ENCODE data around the gene DLGAP1.
A peak's percentile ranks its signal among the peaks of the same experiment; 100 is the strongest.
"Not testable (repeated sequence)": the region's sequence is repeated elsewhere in the genome, so short reads cannot be mapped to it uniquely, and the experiment has no call there.

Gene DLGAP1

DNA sequence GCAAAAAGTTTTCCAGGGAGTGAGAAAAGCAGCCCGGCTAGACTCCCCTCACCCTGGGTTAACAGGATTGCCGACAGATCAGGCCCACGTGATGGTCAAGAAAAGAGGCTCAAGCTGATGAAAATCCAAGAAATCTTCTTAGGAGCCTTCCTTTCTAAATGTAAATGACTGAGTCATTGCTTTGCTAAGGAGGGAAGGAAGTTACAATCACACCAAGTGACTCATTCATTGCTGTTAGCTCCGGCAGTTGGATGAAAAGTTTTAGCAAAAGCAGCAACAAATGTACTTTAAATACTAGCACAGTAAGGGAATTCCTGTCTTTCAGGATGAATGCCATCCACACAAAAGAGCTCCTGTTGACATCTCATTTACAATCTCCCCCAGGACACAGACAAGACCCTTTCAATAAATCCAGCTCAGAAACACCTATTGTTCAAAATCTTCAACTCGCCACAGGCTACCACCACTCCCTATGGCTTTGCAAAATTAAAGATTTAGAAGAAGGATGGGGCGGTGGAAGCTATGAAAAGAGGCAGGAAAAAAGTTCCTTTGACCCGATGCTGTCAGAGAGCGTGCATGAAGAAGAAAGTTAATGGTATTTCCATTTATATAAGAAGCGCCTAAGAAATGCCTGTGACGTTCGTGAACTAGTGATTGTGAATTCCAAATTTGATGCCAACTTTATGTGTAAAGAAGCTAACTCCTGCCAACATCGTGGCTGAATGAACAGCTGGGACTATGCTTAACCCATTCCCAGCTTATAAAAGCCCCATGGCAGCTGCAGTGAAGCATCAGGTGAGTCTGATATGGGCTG, 851.5 kb downstream of the DLGAP1 start:
- FAIRE-seq: no peak

DNA sequence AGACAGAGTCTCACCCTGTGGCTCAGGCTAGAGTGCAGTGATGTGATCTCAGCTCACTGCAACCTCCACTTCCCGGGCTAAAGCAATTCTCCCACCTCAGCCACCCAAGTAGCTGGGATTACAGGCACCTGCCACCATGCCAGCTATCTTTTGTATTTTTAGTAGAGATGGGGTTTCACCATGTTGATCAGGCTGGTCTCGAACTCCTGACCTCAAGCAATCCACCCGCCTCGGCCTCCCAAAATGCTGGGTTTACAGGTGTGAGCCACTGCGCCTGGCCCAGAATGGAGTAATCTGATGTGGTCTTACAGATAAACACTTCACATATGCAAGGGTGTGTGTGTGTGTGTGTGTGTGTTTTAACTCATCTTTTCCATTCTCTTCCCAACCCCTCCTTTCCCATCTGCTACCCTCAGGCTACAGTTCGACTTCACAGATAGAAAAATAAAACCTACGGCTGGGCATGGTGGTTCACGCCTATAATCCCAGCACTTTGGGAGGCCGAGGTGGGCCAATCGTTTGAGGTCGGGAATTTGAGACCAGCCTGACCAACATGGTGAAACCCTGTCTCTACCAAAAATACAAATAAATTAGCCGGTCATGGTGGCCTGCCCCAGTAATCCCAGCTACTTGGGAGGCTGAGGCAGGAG, 853.9 kb downstream of the DLGAP1 start:
- not testable (repeated sequence) for DNase-seq (ENCODE audit: insufficient read length, low spot score); FAIRE-seq

More for the DNA sequence above, 851.5 kb downstream of the DLGAP1 start:
- no peak for DNase-seq (ENCODE audit: insufficient read length, low spot score)

DNA sequence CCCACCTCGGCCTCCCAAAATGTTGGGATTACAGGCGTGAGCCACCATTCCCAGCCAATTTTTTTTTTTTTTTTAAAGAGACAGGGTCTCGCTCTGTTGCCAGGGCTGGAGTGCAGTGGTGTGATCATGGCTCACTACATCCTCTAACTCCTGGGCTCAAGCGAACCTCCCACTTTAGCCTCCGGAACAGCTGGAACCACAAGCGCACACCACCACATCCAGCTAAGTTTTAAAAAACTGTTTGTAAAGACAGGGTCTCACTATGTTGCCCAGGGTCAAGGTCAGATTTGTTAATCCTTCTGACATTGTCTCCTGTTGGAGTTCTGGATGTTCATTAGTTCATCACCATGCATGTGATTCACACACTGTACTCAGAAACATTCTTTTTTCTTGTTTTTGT, 855.2 kb downstream of the DLGAP1 start:
- FAIRE-seq (no peak), DNase-seq (ENCODE audit: insufficient read length, low spot score) (no peak)

DNA sequence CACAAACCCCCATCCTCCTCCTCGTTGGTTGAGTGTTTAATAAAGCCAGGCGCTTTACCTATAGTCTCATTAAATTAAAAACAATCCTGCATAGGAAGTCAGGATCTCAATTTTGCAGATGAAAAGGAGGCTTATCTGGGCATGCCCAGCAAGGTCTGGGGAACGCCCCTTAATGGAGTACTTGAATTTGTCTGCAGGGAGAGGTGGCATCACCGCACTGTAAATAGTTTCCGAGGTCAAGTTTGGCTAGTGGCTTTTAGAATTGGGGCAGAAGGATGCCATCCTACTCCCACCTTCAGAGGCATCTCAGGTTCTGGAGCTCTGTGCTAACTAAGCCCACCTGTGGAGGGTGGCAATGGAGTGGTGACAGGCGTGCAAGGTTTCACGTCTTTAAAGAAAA, 855.9 kb downstream of the DLGAP1 start:
- DNase-seq (ENCODE audit: insufficient read length, low spot score) (no peak), FAIRE-seq (no peak)

DNA sequence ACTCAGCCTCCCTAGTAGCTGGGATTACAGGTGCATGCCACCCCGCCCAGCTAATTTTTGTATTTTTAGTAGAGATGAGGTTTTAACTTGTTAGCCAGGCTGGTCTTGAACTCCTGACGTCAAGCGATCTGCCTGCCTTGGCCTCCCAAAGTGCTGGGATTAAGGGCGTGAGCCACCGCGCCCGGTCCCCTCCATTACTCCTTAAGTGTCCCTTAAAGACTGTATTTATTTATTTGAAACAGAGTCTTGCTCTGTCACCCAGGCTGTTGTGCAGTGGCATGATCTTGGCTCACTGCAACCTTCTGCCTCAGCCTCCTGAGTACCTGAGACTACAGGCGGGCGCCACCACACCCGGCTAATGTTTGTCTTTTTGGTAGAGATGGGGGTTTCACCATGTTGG, 856.5 kb downstream of the DLGAP1 start:
- no peak for DNase-seq (ENCODE audit: insufficient read length, low spot score)
- FAIRE-seq: no peak

DNA sequence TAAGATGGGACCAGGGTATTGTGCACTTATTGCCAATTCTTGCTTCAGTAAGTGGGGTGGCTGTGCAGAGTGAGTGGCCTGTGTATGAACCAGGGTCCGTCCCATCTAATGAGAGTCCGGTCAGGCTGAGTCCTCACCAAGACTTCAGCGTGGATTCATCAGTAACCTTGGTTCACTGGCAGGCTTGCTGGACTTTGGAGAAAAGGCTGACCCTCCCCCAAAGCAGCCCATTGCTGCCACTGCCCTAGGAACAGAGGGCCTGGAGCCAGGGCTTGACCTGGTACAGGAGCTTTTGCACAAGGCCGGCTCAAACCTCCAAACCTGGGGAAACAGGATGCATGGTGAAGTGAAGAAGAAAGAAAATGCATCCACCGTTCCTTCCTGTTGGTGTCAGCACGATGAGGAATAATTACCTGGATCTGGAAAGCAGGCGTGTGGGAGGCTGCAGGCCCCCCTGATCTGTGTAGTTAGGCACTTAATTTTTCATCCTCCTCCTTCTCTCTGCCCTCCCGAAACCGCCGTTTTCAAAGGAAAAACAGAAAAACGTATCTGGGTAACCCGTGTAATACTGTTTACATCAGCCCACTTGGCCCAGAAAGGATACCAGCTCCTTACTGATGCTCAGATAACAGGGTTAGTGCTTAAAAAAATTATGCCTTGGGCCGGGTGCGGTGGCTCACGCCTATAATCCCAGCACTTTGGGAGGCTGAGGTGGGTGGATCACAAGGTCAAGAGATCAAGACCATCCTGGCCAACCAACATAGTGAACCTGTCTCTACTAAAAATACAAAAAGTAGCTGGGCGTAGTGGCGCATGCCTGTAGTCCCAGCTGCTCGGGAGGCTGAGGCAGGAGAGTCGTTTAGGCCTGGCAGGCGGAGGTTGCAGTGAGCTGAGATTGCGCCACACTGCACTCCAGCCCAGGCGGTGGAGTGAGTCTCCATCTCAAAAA, 857.4 kb downstream of the DLGAP1 start:
- no peak for FAIRE-seq

DNA sequence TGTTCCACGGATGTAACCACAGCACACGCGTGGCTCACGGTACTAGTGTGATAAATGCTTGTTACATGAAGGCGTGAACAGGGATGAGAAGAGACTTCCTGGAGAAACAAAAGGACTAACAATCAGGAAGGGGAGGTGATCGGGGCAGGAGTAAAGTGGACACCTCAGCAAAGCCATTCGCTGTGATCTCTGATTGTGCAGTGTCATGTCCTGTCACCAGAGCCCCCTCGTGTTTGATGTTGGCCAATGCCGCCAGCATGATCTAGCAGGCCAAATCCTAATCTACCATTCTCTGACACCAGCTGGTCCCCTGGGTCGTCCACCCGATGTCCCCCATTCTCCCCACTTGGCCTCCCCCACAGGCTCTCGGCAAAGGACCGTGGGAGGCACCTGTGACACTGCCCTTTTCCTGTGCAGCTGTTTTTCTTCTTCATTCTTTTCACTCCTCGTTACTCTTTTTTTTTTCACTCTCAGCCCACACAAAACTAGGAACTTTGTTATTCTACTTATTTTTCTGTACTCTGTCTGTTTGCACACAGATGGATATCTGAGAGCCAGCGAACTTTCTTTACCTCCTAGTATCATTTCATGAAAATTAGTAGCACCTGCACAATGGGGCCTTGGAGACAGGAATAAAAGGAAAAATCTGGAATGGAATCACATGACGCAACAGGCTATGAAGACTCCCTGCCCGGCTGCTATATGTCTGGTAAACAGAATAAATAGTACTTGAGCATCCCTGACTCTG, 858.3 kb downstream of the DLGAP1 start:
- FAIRE-seq (peak; percentile 85), DNase-seq (ENCODE audit: insufficient read length, low spot score) (peak; percentile 44)

More for the DNA sequence above, 857.4 kb downstream of the DLGAP1 start:
- DNase-seq (ENCODE audit: insufficient read length, low spot score): no peak

DNA sequence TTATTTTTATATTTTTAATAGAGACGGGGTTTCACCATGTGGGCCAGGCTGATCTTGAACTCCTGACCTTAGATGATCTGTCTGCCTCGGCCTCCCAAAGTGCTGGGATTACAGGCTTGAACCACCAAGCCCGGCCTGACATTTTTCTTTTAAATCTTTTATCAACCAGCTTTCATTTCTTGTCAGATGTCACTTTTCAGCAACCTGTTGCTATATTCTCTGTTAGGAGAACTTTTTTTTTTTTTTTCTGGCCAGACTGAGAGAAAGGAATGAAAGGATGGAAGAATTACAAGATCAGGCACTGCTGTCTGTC, 858.8 kb downstream of the DLGAP1 start:
- FAIRE-seq (no peak), DNase-seq (ENCODE audit: insufficient read length, low spot score) (no peak)

DNA sequence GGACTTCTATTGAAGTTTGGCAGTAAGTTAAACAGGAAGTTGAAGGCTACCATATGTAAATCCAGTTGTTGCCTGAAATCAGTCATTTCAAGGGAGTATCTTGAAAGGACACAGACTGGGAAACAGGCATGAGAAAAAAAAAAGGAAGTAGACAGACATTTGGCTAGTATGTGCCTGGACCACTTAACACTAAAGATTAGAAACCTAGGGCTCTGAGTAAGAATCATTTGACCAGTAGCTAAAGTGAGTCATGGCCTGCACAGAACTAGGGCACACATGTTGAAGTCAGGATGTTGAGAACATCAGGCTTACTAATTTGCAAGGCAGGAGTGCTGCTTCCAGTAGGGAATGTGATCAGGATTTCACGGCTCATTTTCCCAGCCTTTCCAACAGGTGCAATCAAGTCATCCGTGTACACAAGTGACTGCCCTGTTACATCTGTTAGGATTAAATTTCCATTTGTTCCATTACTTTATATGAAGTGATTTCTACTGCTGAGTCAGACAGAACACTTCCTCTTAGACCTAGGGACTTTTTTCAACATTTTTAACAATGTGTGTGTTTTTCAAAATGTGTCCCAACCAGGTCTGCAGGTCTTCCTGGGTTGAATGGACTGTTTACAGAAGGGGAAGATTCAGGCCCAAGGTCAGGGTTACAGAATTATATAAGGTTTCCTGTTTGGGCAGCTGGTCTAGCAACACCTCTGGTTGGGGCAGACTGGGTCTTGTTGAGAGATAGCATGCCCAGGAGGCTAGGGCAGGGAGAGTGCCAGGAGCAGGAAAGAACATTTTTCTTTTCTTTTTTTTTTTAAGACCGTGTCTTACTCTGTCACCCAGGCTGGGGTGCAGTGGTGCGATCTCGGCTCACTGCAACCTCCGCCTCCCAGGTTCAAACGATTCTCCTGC, 859.5 kb downstream of the DLGAP1 start:
- no peak for DNase-seq (ENCODE audit: insufficient read length, low spot score)
- FAIRE-seq: peak; percentile 45

DNA sequence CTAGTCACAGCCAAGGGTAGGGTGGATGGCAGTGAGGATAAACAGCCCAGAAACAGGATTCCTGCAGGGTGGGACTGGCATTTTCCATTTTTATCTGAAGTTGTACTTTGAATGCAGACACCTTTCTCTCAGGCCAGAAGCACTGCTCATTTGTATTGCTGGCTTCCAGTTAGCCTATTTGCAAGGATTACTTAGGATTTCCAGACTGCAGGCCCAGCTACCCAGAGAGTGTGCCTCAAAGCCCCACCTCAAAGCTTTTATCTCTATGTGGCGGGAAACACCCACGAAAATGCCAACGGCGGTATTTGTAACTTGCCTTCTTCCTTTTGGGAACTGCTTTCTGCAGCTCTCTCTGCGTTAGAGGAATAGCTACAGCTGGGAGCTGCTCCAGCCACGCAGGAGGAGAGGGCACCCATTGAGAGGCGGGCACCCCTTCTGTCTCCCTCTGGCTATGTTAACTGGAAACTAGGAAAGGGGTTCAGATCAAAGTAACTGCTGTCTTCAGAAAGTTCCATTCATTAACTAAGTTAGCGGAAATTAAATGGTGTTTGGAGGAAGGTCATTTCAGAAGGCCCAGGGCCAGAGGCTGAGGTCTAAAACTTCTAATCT, 860.2 kb downstream of the DLGAP1 start:
- DNase-seq (ENCODE audit: insufficient read length, low spot score) (no peak), FAIRE-seq (no peak)

DNA sequence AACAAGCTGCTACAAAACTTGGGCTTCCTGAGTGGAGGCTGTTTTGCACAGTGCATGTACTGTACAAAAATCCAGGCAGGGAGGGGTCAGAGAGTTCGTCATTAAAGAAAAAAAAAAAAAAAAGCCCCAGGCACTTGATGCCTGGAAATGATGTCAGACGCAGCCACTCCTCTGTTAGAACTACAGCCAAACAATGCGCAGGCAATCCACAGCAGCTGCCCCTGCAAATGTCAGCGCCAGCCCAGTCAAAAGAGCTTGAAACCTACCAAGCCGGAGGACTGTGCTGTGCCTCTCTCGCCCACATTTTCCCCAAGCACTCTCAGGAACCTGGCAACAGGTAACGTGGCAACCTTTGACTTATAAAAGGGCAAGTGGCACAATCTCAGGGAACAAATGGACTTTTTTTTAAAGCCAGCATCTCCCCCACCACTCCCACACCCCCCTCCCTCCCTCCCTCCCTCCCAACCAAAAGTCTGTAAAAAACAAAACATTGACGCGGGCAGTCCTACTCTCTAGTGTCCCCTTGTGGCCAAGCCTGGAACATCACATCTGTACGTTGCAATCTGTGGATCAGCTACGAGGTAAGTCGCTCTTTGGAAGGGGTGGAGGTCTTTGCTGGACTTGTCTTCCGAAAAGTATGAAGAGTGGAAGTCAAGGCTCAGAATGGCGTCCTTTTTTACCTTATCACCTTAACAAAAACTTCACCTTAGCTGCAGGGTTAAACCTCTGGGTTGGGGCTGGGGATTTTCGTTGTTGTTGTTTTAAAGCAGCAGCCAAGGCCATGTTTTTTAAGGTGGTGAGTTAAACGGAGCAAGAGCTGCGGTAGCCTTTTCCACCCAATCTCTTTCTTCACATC, 861.0 kb downstream of the DLGAP1 start:
- peak; percentile 77 for FAIRE-seq
- DNase-seq (ENCODE audit: insufficient read length, low spot score): no peak

DNA sequence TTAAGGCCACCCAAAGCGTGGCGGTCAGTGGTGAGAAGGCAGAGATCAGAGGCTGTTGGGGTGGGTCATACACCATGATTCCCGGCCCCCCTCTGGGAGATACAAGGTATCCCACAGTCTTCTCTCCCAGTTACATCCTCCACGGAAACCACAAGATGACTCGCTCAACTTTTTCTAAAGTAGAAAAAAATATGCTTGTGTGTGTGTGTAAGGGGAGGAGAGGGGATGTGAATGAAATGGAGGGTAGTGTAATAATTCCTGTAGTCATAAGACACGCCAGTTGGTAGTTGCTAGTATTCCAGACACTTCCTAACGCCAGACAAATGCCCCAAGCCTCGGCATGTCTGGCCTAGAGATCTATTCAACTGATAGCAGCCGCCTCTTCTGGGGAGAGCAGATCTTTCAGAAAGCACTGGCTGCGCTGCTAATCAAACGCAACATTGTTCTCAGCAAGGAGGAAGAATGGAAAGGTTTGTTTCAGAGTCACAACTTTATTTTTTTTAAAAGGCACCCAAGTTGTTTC, 861.7 kb downstream of the DLGAP1 start:
- DNase-seq (ENCODE audit: insufficient read length, low spot score): no peak
- FAIRE-seq: no peak

DNA sequence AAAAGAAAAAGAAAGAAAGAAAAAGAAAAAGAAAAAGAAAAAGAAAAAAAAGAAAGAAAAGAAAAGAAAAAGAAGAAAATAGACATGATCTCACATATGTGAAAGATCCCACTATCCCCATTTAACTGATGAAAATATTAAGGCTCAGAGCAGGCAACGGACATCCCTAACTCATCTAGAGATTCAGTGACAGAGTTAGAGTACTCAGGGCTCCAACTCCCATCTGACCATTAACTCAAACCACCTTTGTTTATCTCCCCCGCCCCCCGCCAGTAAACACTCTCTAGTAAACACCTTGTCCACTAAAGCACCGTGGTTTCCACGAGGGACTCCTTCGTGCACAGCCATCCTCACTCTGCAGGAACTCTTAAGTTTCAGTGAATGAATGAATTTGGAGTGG, 862.2 kb downstream of the DLGAP1 start:
- no peak for DNase-seq (ENCODE audit: insufficient read length, low spot score)
- no peak for FAIRE-seq

DNA sequence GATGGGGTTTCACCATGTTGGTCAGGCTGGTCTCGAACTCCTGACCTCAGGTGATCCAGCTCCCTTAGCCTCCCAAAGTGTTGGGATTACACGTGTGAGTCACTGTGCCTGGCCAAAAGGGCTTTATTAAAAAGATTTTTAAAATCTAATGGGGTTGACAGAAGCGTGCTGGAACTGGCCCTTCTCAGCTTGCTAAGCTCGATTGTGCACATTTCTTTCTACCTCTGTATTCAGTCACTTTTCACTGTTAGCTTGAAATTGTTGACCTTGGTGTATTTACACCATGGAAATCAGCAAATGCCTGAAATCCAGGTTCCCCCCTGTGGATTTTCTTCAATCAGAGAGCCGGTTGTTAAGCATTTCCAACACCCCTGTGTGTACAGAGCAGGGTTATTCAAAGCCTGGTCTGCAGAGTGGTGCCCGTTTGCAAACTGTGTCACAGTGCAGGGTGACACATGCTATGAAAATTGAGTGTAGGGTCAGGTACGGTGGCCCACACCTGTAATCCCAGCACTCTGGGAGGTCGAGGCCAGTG, 864.9 kb downstream of the DLGAP1 start:
- no peak for DNase-seq (ENCODE audit: insufficient read length, low spot score)
- FAIRE-seq: no peak

DNA sequence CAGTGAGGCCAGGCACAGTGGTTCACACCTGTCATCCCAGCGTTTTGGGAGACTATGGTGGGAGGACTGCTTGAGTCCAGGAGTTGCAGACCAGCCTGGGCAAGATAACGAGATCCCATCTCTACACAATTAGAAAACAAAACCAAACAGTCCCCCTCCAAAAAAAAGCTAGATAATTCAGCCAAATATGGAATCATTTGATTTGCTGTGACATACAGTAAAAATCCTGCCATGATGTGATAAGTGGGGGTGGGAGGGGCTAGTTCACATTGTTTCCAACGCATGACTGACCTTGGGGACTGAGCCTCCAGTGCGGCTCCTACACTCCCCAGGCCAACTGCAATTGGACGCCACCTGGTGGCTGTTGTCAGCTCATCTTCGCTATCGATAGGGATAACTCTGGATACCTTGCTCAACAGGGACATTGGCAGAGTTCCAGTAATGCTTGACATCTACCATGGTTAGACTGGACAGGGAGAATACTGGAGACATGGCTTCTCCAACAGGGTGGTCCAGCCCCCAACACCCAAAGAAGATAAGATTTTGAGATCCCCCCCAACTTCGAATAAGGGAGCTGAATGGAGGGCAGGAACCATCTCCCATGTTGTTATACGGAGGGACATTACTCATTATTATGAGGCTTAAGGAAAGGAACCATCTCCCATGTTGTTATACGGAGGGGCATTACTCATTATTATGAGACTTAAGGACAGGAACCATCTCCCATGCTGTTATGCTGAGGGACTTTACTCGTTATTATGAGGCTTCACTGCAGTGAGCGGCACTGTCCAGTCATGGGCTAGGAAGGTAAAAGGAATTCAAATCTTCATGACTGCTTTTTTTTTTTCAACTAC, 869.2 kb downstream of the DLGAP1 start:
- FAIRE-seq (peak; percentile 78), DNase-seq (ENCODE audit: insufficient read length, low spot score) (no peak)

DNA sequence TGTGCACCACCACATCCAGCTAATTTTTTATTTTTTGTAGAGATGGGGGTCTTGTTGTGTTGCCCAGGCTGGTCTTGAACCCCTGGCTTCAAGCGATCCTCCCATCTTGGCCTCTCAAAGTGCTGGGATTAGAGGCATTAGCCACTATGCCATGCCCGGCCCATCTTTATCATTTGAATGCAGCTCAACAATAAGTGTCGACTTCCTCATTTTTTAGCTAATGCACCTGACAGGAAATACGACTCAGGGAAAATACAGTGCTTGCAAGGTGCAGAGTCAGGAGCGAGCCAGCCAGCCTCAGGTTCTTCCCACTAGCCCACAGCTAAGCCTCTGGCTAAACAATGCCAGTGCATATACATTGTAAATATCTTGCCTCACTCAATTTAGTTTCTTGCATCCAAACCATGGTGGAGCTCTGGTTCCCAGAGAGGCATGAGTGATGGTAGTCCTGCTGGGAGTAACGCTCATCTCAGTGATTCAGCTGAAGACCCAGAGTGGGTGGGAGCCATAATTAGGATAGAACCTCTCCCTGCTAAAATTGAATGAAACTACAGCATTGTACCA, 870.1 kb downstream of the DLGAP1 start:
- no peak for FAIRE-seq
- DNase-seq (ENCODE audit: insufficient read length, low spot score): no peak

All from GM19239 (cell line).